GM13977 (cell line): ENCODE data around the gene NPC1L1.

ENCODE experiments used
- DNase-seq: peaks from one replicate; pipeline ENCODE4 v3.0.0; 2012; ENCODE audit warnings: low spot score
- CTCF ChIP-seq: IDR thresholded peaks from 2 replicates; pipeline ENCODE4 v1.5.1; 2012; ENCODE audit warnings: mild to moderate bottlenecking, control low read depth; ENCODE audit not compliant: insufficient read depth; ENCODE audit errors: extremely low read depth, missing control alignments
- in situ Hi-C: fragments of 300-500 bp; cut with MboI; formaldehyde crosslinking; loops from one replicate; pipeline ENCODE4 v1.12.0; 2022; ENCODE audit warnings: low sequenced_read_pairs, low pct_unique_long_range_greater_than_20kb, mixed read lengths, inconsistent platforms; ENCODE audit not compliant: unreplicated experiment

The NPC1L1 gene

GRCh38 chr7:44536090-44536489 lies 5.0 kb downstream of the NPC1L1 start:
- in situ Hi-C loops: no loop called here

GRCh38 chr7:44535348-44536064 lies 5.6 kb downstream of the NPC1L1 start:
- no peak for DNase-seq
- in situ Hi-C loops: no loop called here
- no peak for TF ChIP-seq CTCF

More at GRCh38 chr7:44536090-44536489, 5.0 kb downstream of the NPC1L1 start:
- no peak for TF ChIP-seq CTCF
- no peak for DNase-seq

GRCh38 chr7:44534501-44534900 lies 6.6 kb downstream of the NPC1L1 start:
- in situ Hi-C loops: no loop called here
- peak; percentile 71 for TF ChIP-seq CTCF
- DNase-seq: peak; percentile 86

- no peak for DNase-seq
- TF ChIP-seq CTCF: no peak
- in situ Hi-C loops: no loop called here
These were observed 7.0 kb downstream of the NPC1L1 start for GRCh38 chr7:44534087-44534486.

GRCh38 chr7:44533301-44534055 lies 7.7 kb downstream of the NPC1L1 start:
- DNase-seq: no peak
- no peak for TF ChIP-seq CTCF
- in situ Hi-C loops: no loop called here

GRCh38 chr7:44531421-44532380 lies 9.4 kb downstream of the NPC1L1 start:
- DNase-seq: no peak
- in situ Hi-C loops: no loop called here
- no peak for TF ChIP-seq CTCF
